SK-N-MC (cell line): ENCODE measurements around the gene FN3K.

Experiments used
- EZH2 ChIP-seq: fragments of 200-600 bp; sonication (generic); IDR thresholded peaks from one replicate; pipeline ENCODE4 v1.6.1; 2017; ENCODE audit warnings: antibody characterized with exemption
- FOXP2 ChIP-seq: optimal IDR thresholded peaks from 2 replicates; pipeline ENCODE3; 2011; ENCODE audit warnings: mild to moderate bottlenecking, moderate library complexity; ENCODE audit not compliant: insufficient read depth; ENCODE audit errors: extremely low read length, control extremely low read depth
- POLR2AphosphoS5 ChIP-seq: IDR thresholded peaks from 2 replicates; pipeline ENCODE4 v1.6.1; 2012; ENCODE audit warnings: mild to moderate bottlenecking, low read depth, low read length, borderline replicate concordance

DNA sequence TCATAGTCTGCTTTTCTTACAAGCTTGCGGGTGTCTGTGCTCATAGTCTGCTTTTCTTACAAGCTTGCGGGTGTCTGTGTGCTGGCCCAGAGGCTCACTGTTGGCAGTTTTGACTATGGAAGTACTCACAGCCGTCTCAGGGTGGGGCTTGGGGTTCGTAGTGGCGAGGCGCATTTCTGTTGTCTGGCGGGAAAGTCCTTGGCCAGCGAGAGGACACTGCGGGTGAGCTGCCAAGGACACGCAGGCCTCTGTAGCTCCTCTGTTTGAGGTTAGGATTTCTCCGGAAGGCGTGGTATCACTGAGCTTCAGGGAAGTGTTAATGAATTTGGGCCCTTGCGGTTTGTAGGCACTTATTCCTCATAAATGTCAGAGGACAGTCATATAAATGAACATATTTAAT lies 30.0 kb downstream of the FN3K start:
- no peak for TF ChIP-seq FOXP2
- TF ChIP-seq EZH2, result no peak
- no peak for TF ChIP-seq POLR2AphosphoS5
